ENCODE measurements around the gene DUSP15. TPM values are rescaled to one million over a fixed set of nuclear protein-coding genes. Genes with fewer than 3 reads are reported as not detected.

Gene DUSP15
- total and polyA plus RNA-seq, 9 of the 15 experiments (the other 6 are each of a cell fraction or from before 2014, with no cell fraction given), result 0.34 TPM; not detected in 8

GRCh38 chr20:31879143-31879987 is 9.0 kb upstream of the DUSP15 start (continued):
- TF ChIP-seq PRDM10 (IDR thresholded peaks at IDR 0.05; ENCODE audit: partially characterized antibody) (no peak), NRF1 (conservative IDR thresholded peaks at IDR 0.05 in 1 of 2, IDR thresholded peaks at IDR 0.05 in 1 of 2) (peak; percentile 94 to 95), CXXC5 (CRISPR knock-in tag; IDR thresholded peaks at IDR 0.05) (peak; percentile 89), BCOR (IDR thresholded peaks at IDR 0.05) (peak; percentile 68), FOXJ3 (CRISPR knock-in tag; IDR thresholded peaks at IDR 0.05) (peak; percentile 55; the same call in 1 of the 2 replicates), HDAC1 (IDR thresholded peaks at IDR 0.05) (peak in 1 of 2 experiments; percentile 99; a peak in 2 of 4 replicates), RAD21 (CRISPR knock-in tag; conservative IDR thresholded peaks at IDR 0.05 in 1 of 2, IDR thresholded peaks at IDR 0.05 in 1 of 2) (peak in 1 of 2 experiments; percentile 19; a peak in 1 of 4 replicates), ZBTB49 (CRISPR knock-in tag; IDR thresholded peaks at IDR 0.05; ENCODE audit: borderline replicate concordance) (peak; percentile 62; the same call in 1 of the 2 replicates), CREB1 (IDR thresholded peaks at IDR 0.05) (no peak), CREB1 (CRISPR knock-in tag; IDR thresholded peaks at IDR 0.05) (0 out of 2 replicates have a peak, but pooled peaks have one; percentile 33), MAX (CRISPR knock-in tag; IDR thresholded peaks at IDR 0.05) (peak; percentile 85), ZBTB11 (CRISPR knock-in tag; IDR thresholded peaks at IDR 0.05) (no peak), BRCA1 (IDR thresholded peaks at IDR 0.05) (no peak), BRCA1 (CRISPR knock-in tag; IDR thresholded peaks at IDR 0.05) (no peak), TFAP4 (CRISPR knock-in tag; IDR thresholded peaks at IDR 0.05; ENCODE audit: borderline replicate concordance) (peak; percentile 63; the same call in 1 of the 2 replicates)
